Chondrocyte (in vitro differentiated cells): Measurements from ENCODE around the gene PRSS23. TPM values are rescaled to one million over a fixed set of nuclear protein-coding genes. Genes with fewer than 3 reads are reported as not detected.

Experiments used
- DNase-seq: peaks from one replicate; pipeline ENCODE4 v3.0.0; 2021; ENCODE audit warnings: mixed read lengths, low spot score
- H3K27ac Mint-ChIP-seq: one replicate; pipeline ENCODE4 v1.8.0; 2021; ENCODE audit warnings: mild to moderate bottlenecking, moderate library complexity, mixed read lengths; ENCODE audit not compliant: unreplicated experiment
- H3K27me3 Mint-ChIP-seq: 2 replicates; pipeline ENCODE4 v1.8.0; 2021; ENCODE audit warnings: low read depth, mixed read lengths
- H3K36me3 Mint-ChIP-seq: 2 replicates; pipeline ENCODE4 v1.8.0; 2021; ENCODE audit warnings: low read depth, mixed read lengths
- H3K4me1 Mint-ChIP-seq: 2 replicates; pipeline ENCODE4 v1.8.0; 2021; ENCODE audit warnings: low read depth, mild to moderate bottlenecking, mixed read lengths
- H3K4me3 Mint-ChIP-seq: one replicate; pipeline ENCODE4 v1.8.0; 2021; ENCODE audit warnings: mild to moderate bottlenecking, moderate library complexity, mixed read lengths; ENCODE audit not compliant: unreplicated experiment
- H3K9me3 Mint-ChIP-seq: 2 replicates; pipeline ENCODE4 v1.8.0; 2021; ENCODE audit warnings: low read depth, mixed read lengths
- CTCF ChIP-seq: fragments of 200-600 bp; sonication (generic); IDR thresholded peaks from 2 replicates; pipeline ENCODE4 v1.5.0; 2021; ENCODE audit warnings: antibody characterized with exemption, mild to moderate bottlenecking, moderate library complexity
- total RNA-seq: library from RNA; stranded (reverse); gene quantifications from 3 replicates; pipeline ENCODE4 v1.2.1, GENCODE V29; 2021

The PRSS23 gene
- total RNA-seq, 1 donor from 2014 or later, result 742 TPM

- Mint-ChIP-seq H3K36me3 (peaks cover 2% of the 10 kb centered on the region), H3K4me1 (peaks cover 49% of the 10 kb centered on the region), H3K27me3 (no peaks in the 10 kb centered on the region), H3K27ac (peak overlapping the region; percentile 9), H3K9me3 (no peaks in the 10 kb centered on the region), H3K4me3 (no peak overlapping the region)
- no peak for DNase-seq
- TF ChIP-seq CTCF, result no peak
These were observed 4.4 kb upstream of the PRSS23 start for GRCh38 chr11:86795949-86796348.

GRCh38 chr11:86797133-86797532 lies 3.2 kb upstream of the PRSS23 start:
- no peaks in the 10 kb centered on the region for H3K9me3 Mint-ChIP-seq
- H3K27me3 Mint-ChIP-seq, result no peaks in the 10 kb centered on the region
- TF ChIP-seq CTCF, result no peak
- no peak overlapping the region for H3K4me3 Mint-ChIP-seq
- H3K4me1 Mint-ChIP-seq, result peaks cover 53% of the 10 kb centered on the region
- H3K27ac Mint-ChIP-seq, result peak overlapping the region; percentile 27
- DNase-seq, result no peak
- H3K36me3 Mint-ChIP-seq, result peaks cover 4% of the 10 kb centered on the region

GRCh38 chr11:86798988-86799387 lies 1.4 kb upstream of the PRSS23 start:
- H3K4me3 Mint-ChIP-seq, result no peak overlapping the region
- H3K27ac Mint-ChIP-seq, result peak overlapping the region; percentile 81
- no peak for DNase-seq

GRCh38 chr11:86799680-86800075 lies 664 bp upstream of the PRSS23 start:
- Mint-ChIP-seq H3K27ac (peak overlapping the region; percentile 81), H3K4me3 (peak overlapping the region; percentile 71), H3K36me3 (peaks cover 4% of the 10 kb centered on the region), H3K27me3 (no peaks in the 10 kb centered on the region), H3K4me1 (peaks cover 69% of the 10 kb centered on the region), H3K9me3 (no peaks in the 10 kb centered on the region)
- DNase-seq, result no peak
- peak; percentile 66 for TF ChIP-seq CTCF

More at GRCh38 chr11:86798988-86799387, 1.4 kb upstream of the PRSS23 start:
- Mint-ChIP-seq H3K4me1 (peaks cover 68% of the 10 kb centered on the region), H3K36me3 (peaks cover 4% of the 10 kb centered on the region), H3K9me3 (no peaks in the 10 kb centered on the region), H3K27me3 (no peaks in the 10 kb centered on the region)
- TF ChIP-seq CTCF, result no peak

- no peak for TF ChIP-seq CTCF
- H3K27me3 Mint-ChIP-seq, result no peaks in the 10 kb centered on the region
- peak overlapping the region; percentile 93 for H3K27ac Mint-ChIP-seq
- H3K9me3 Mint-ChIP-seq, result no peaks in the 10 kb centered on the region
- H3K4me1 Mint-ChIP-seq, result peaks cover 75% of the 10 kb centered on the region
- peaks cover 6% of the 10 kb centered on the region for H3K36me3 Mint-ChIP-seq
- H3K4me3 Mint-ChIP-seq, result peak overlapping the region; percentile 96
- no peak for DNase-seq
These were observed 574 bp downstream of the PRSS23 start for GRCh38 chr11:86800960-86801272.
